OCI-LY7 (cell line): ENCODE results near the gene ALDOB.

Experiments
- EZH2phosphoT487 ChIP-seq: fragments of 200-600 bp; sonication (generic); IDR thresholded peaks from 2 replicates; pipeline ENCODE4 v1.6.1; 2018; ENCODE audit warnings: low read depth, borderline replicate concordance, mild to moderate bottlenecking, mixed run types, antibody characterized with exemption, low read length, moderate library complexity, mixed read lengths
- TF ChIP-seq, protein P1 (sequence below): fragments of 200-600 bp; sonication (generic); conservative IDR thresholded peaks from 2 replicates; pipeline ENCODE4 v1.5.1; 2014; ENCODE audit warnings: mild to moderate bottlenecking, antibody characterized with exemption, low read length, moderate library complexity, mixed read lengths

DNA sequence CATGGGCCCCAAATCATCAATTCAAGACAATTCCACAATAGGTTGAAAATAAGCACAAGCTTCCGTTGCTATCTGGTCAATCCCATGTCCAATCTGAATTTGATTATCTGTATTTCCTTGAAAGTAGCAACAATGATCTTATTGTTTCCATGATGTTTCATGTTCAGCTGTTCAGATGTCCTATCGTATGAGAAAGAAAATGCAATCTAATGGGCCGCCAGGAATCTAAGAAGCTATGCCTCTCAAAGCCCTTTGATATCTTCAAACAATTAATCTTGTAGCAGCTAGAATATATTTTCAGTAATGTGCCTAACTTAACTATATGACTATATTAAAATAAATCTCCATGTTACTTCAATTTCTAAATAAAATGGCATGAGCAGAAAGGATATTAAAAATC lies 32.1 kb upstream of the ALDOB start:
- TF ChIP-seq, protein P1, sequence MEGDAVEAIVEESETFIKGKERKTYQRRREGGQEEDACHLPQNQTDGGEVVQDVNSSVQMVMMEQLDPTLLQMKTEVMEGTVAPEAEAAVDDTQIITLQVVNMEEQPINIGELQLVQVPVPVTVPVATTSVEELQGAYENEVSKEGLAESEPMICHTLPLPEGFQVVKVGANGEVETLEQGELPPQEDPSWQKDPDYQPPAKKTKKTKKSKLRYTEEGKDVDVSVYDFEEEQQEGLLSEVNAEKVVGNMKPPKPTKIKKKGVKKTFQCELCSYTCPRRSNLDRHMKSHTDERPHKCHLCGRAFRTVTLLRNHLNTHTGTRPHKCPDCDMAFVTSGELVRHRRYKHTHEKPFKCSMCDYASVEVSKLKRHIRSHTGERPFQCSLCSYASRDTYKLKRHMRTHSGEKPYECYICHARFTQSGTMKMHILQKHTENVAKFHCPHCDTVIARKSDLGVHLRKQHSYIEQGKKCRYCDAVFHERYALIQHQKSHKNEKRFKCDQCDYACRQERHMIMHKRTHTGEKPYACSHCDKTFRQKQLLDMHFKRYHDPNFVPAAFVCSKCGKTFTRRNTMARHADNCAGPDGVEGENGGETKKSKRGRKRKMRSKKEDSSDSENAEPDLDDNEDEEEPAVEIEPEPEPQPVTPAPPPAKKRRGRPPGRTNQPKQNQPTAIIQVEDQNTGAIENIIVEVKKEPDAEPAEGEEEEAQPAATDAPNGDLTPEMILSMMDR = no peak
- TF ChIP-seq EZH2phosphoT487 = no peak
